ENCODE results near the gene ELP1.
"Not testable (repeated sequence)": the region's sequence is repeated elsewhere in the genome, so short reads cannot be mapped to it uniquely, and the experiment has no call there.

DNA sequence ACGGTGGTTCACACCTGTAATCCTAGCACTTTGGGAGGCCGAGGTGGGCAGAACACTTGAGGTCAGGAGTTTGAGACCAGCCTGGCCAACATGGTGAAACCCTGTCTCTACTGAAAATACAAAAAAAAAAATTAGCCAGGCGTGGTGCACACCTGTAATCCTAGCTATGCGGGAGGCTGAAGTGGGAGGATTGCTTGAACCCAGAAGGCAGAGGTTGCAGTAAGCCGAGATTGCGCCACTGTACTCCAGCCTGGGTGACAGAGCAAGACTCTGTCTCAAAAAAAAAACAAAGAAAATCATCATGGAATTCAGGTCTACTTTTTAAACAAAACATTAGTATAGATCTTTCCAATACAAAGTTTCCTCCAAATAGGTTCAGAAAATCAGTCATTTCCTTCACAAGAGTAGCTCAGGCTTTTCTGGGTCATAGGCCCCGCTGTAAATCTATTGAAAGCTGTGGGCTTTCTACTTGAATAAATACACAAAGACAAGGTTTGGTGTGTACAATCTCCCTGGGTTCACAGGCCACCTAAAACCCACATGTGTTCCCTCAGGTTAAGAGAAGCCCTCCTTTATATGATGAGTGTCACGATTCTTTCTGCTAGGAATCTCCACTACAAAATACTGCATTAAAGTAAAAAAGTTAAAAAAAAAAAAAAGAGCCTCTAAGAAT, 34.8 kb downstream of the ELP1 start:
- TF ChIP-seq, protein P1, sequence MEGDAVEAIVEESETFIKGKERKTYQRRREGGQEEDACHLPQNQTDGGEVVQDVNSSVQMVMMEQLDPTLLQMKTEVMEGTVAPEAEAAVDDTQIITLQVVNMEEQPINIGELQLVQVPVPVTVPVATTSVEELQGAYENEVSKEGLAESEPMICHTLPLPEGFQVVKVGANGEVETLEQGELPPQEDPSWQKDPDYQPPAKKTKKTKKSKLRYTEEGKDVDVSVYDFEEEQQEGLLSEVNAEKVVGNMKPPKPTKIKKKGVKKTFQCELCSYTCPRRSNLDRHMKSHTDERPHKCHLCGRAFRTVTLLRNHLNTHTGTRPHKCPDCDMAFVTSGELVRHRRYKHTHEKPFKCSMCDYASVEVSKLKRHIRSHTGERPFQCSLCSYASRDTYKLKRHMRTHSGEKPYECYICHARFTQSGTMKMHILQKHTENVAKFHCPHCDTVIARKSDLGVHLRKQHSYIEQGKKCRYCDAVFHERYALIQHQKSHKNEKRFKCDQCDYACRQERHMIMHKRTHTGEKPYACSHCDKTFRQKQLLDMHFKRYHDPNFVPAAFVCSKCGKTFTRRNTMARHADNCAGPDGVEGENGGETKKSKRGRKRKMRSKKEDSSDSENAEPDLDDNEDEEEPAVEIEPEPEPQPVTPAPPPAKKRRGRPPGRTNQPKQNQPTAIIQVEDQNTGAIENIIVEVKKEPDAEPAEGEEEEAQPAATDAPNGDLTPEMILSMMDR (IDR thresholded peaks at IDR 0.05; ENCODE audit: low read length), result not testable (repeated sequence)
- TF ChIP-seq EZH2 (optimal IDR thresholded peaks at IDR 0.05; ENCODE audit: low read depth, low read length); EZH2phosphoT487 (IDR thresholded peaks at IDR 0.05; ENCODE audit: low read length): not testable (repeated sequence)
